OCI-LY3 (cell line): ENCODE data around the gene ARHGAP8.

Experiments
- H2AFZ ChIP-seq: fragments of 200-600, 300-600 bp; shearing (Covaris generic); 2 replicates; pipeline ENCODE4 v1.6.0; 2014; ENCODE audit warnings: antibody characterized with exemption, low read depth, low read length
- H3K27ac ChIP-seq: fragments of 200-600, 300-600 bp; sonication (generic); 2 replicates; pipeline ENCODE4 v1.5.1; 2014; ENCODE audit warnings: mild to moderate bottlenecking, low read length, moderate library complexity, mixed read lengths
- H3K27me3 ChIP-seq: fragments of 200-600, 300-600 bp; sonication (generic); 2 replicates; pipeline ENCODE4 v1.6.1; 2014; ENCODE audit warnings: low read depth, low read length, mixed read lengths
- H3K36me3 ChIP-seq: fragments of 200-600, 300-600 bp; sonication (generic); replicated peaks from 2 replicates; pipeline ENCODE3; 2014; ENCODE audit warnings: low read depth, low read length, mixed read lengths
- H3K4me1 ChIP-seq: fragments of 300-600, 200-600 bp; sonication (generic); 2 replicates; pipeline ENCODE4 v1.6.1; 2014; ENCODE audit warnings: low read length, mixed read lengths
- H3K4me2 ChIP-seq: fragments of 200-600, 300-600 bp; sonication (generic); 2 replicates; pipeline ENCODE4 v1.6.1; 2014; ENCODE audit warnings: low read length, mixed read lengths
- H3K4me3 ChIP-seq: fragments of 300-600, 200-600 bp; sonication (generic); 2 replicates; pipeline ENCODE4 v1.5.1; 2014; ENCODE audit warnings: antibody characterized with exemption, mild to moderate bottlenecking, low read length, moderate library complexity
- H3K79me2 ChIP-seq: fragments of 300-600, 200-600 bp; shearing (Covaris generic); 2 replicates; pipeline ENCODE4 v1.6.1; 2014; ENCODE audit warnings: mild to moderate bottlenecking, low read length, mixed read lengths
- H3K9ac ChIP-seq: fragments of 300-600, 200-600 bp; shearing (Covaris generic); 2 replicates; pipeline ENCODE4 v1.6.0; 2014; ENCODE audit warnings: mild to moderate bottlenecking, low read length, moderate library complexity
- H3K9me3 ChIP-seq: fragments of 200-600, 300-600 bp; shearing (Covaris generic); 2 replicates; pipeline ENCODE4 v1.6.1; 2014; ENCODE audit warnings: low read length, mixed read lengths; ENCODE audit not compliant: insufficient read depth
- H4K20me1 ChIP-seq: fragments of 200-600, 300-600 bp; sonication (generic); 2 replicates; pipeline ENCODE4 v1.6.1; 2016; ENCODE audit warnings: low read length, mixed read lengths; ENCODE audit not compliant: insufficient read depth
- CTCF ChIP-seq: fragments of 200-600, 300-600 bp; sonication (generic); IDR thresholded peaks from 2 replicates; pipeline ENCODE4 v1.5.1; 2014; ENCODE audit warnings: antibody characterized with exemption, low read length, low read depth
- EZH2phosphoT487 ChIP-seq: fragments of 200-600 bp; shearing (Covaris generic); IDR thresholded peaks from 2 replicates; pipeline ENCODE4 v1.6.1; 2018; ENCODE audit warnings: antibody characterized with exemption, mixed run types, low read depth

Gene ARHGAP8

DNA sequence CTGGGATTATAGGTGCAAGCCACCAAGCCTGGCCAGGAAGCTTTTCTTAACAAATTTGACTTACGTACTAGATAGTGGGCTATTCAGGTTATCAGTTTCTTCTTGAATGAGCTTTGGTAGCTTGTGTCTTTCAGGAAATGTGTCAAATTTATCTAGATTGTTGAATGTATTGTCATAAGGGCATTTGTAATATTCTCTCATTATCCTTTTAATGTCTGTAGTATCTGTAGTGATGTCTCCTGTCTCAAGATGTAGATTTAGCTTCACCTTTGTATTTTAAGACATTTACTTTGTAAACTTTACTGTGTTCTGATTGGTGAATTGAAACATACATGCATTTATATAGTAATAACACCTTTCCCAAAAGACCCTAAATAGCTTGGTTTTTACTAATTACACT is 20.7 kb downstream of the ARHGAP8 start:
- no peaks in the 10 kb centered on the region for H3K27me3 ChIP-seq
- no peak for TF ChIP-seq EZH2phosphoT487
- no peak for TF ChIP-seq CTCF
- H4K20me1 ChIP-seq = no peaks in the 10 kb centered on the region
- H3K79me2 ChIP-seq = no peaks in the 10 kb centered on the region
- H3K4me3 ChIP-seq = no peak overlapping the region
- H3K4me2 ChIP-seq = no peak overlapping the region
- H3K9me3 ChIP-seq = peaks cover 8% of the 10 kb centered on the region
- H3K27ac ChIP-seq = no peak overlapping the region
- no peaks in the 10 kb centered on the region for H3K36me3 ChIP-seq
- H2AFZ ChIP-seq = no peak overlapping the region
- no peaks in the 10 kb centered on the region for H3K4me1 ChIP-seq
- no peak overlapping the region for H3K9ac ChIP-seq

DNA sequence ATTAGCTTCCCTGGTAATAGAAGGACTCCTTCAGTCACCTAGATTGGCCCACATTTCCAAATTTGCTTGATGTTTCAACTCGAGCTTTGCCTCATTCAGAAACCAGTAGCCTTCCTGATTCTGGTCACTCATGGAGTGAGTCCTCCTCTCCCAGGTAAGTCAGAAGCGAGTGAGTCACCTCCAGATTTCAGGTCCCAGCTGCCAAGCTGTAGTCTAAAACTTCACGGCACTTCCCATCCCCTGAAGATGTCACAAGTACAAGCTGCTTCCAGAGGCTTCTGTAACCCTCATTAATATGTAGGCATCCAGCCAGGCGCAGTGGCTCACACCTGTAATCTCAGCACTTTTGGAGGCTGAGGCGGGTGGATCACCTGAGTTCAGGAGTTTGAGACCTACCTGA is 23.5 kb downstream of the ARHGAP8 start:
- no peaks in the 10 kb centered on the region for H3K79me2 ChIP-seq

DNA sequence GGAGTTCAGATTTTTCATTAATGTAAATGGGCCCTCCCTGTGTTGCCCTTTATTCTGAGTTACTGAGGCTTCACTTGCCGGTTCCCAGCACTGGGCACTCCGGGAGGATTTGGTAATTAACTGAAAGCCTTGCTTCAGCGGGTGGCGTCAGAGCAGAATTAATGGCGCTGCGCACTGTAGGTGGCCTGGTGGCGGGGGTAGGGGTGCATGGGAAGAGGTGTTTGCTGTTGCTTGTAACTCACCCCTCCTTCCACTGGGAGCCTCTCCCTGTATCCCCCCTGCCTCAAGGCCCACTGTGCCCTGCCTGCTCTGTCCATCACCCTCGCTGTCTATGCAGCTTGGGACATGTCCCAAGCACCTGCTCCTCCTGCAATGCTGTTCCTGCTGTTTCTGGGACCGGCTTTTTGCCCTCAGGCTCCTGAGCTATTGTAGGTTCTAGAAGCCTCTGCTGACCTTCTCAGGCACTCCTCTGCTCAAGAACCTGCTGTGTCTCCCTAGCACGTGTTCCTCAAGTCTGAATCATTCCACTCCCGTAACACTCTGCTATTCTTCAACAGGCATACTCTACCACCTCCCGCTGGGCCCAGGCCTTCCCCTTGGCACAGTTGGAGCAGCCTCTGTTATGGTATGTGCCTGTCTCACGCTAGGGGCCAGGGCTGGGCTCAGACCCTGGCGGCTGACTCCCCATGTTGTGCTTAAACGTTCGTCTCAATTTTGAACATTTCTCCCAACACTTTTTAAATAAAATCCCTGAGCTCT is 24.4 kb downstream of the ARHGAP8 start:
- TF ChIP-seq CTCF (no peak), EZH2phosphoT487 (no peak)
- Histone ChIP-seq H3K4me1 (no peaks in the 10 kb centered on the region), H3K4me3 (no peak overlapping the region), H2AFZ (no peak overlapping the region), H3K4me2 (no peak overlapping the region), H3K9ac (no peak overlapping the region), H3K27me3 (no peaks in the 10 kb centered on the region), H3K79me2 (no peaks in the 10 kb centered on the region), H3K9me3 (peaks cover 8% of the 10 kb centered on the region), H3K36me3 (no peaks in the 10 kb centered on the region), H4K20me1 (no peaks in the 10 kb centered on the region), H3K27ac (no peak overlapping the region)

More for the DNA sequence above, 23.5 kb downstream of the ARHGAP8 start:
- no peaks in the 10 kb centered on the region for H3K36me3 ChIP-seq
- no peak overlapping the region for H2AFZ ChIP-seq
- H3K4me2 ChIP-seq = no peak overlapping the region
- H3K4me1 ChIP-seq = no peaks in the 10 kb centered on the region
- peaks cover 8% of the 10 kb centered on the region for H3K9me3 ChIP-seq
- H3K27me3 ChIP-seq = no peaks in the 10 kb centered on the region
- no peaks in the 10 kb centered on the region for H4K20me1 ChIP-seq
- H3K9ac ChIP-seq = no peak overlapping the region
- TF ChIP-seq CTCF = no peak
- no peak for TF ChIP-seq EZH2phosphoT487
- no peak overlapping the region for H3K27ac ChIP-seq
- no peak overlapping the region for H3K4me3 ChIP-seq

DNA sequence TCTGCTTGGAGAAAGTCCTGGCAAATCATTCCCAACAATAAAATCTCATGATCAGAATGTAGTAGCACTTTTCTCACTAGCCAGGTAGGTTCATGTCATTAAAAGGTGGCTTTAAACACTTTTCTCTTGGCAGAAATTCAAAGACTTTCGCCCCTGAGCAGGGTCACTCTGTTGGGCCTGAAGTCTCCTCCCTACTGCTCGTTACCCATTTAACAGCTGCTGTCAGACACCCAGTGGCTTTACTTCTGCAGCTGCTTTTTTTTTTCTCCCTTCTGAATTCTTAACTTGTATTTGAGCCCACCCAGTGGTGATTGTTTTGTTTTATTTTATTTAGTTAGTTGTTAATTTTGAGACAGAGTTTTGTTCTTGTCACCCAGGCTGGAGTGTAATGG is 25.0 kb downstream of the ARHGAP8 start:
- Histone ChIP-seq H3K27me3 (no peaks in the 10 kb centered on the region), H3K79me2 (no peaks in the 10 kb centered on the region), H3K4me1 (no peaks in the 10 kb centered on the region), H3K9ac (no peak overlapping the region), H4K20me1 (no peaks in the 10 kb centered on the region), H3K27ac (no peak overlapping the region), H3K36me3 (no peaks in the 10 kb centered on the region), H2AFZ (no peak overlapping the region), H3K4me3 (no peak overlapping the region), H3K4me2 (no peak overlapping the region), H3K9me3 (peaks cover 8% of the 10 kb centered on the region)
- TF ChIP-seq EZH2phosphoT487 (no peak), CTCF (no peak)
